CD4-positive, alpha-beta T cell treated with Interleukin-1 beta for 1 hour (primary cell): ENCODE results near the gene PRSS3.
"Not testable (repeated sequence)": the region's sequence is repeated elsewhere in the genome, so short reads cannot be mapped to it uniquely, and the experiment has no call there.

Source experiments
- DNase-seq, 2 donors: peaks; one replicate each; pipeline ENCODE4 v3.0.0-alpha.2; 2020 to 2022

Gene PRSS3

DNA sequence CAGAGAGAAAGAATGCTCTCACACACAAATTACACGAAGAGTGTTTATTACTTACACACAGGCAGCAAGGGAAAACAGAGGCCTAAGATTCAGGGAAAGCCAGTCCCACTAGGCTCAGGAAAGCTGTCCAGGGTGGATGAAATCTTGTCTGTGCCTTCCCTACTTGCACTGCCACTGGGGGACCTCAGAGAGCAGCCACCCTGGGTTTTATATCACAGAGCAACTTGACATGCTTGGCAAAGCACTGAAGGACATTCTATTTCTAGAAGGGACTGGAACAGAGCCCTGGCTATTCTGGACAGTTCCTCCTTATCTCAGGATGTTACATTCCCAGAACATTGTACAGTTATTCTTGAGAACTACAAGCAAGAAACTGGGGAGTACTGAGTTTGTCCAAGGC lies 7.5 kb upstream of the PRSS3 start:
- no peak for DNase-seq

DNA sequence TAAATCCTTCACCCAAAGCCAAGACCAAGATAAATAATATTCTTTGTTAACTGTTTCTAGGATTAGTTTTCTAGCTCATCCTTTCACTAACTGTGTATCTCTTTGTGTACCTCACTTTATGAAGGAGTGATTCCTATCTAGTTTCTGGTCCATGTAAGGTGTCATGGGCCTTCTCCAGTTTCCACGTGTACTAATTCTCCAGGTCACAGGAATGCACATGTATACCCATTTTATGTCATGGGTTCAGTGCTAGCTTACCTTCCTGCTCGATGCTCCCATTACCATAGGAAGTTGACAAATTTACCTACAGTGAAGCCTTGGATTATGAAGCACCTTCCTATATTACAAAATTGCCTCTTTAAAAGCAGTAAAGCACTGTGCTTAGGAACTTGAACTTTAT lies 5.9 kb upstream of the PRSS3 start:
- not testable (repeated sequence) for DNase-seq

DNA sequence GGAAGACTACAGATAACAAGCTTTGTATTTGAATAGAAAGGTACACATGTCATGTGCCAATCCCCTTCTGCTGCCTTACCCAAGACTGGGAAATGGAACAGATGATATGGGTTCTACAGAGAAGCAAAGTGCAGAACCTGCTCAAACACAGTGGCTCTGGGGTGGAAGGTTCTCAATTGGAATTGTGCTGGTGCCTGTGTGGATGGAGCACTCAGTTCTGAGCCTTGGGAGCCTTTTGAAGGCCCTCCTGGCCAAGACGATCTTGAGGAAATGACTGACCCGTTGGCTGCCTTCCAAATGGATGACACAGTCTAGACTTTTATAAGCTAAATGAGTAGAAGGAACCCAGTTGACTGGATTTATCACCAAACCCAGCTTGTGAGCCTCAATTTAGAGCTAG lies 4.2 kb upstream of the PRSS3 start:
- no peak for DNase-seq

DNA sequence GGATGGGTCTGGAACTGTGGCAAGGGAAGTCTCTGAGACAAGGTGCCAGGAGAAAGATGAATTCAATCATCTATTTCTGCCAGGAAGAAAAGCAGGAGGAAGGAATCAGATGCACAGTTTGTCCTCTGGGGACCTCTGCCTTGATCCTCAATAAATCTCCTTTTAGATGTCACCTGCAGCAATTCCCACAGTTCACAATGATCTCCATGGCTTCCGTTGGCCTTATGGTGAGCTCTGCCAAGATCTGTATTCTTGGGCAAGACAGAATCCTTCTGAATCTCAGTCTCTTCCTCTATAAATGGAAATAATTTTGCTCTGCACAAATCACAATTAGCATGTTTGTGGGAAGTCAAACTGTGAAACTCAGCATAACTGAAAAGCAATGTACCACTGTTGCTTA lies 1.9 kb upstream of the PRSS3 start:
- DNase-seq = not testable (repeated sequence)

DNA sequence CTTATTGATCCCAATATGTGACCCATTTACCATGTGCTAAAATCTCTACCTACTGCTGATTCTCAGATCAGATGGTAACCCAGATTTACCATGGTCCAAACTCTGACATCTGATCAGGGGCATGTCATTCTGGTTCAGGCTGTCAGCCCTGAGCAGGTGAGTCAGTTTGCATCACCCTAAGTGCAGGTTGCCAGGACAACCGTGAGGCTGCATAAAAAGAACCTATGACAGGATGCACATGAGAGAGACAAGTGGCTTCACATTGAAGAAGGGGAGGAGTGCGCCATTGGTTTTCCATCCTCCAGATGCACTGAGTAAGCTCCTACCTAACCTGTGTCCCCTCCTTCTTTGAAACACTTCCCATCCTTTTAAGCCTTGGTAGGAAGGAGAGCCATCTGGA lies 801 bp upstream of the PRSS3 start:
- DNase-seq = no peak

DNA sequence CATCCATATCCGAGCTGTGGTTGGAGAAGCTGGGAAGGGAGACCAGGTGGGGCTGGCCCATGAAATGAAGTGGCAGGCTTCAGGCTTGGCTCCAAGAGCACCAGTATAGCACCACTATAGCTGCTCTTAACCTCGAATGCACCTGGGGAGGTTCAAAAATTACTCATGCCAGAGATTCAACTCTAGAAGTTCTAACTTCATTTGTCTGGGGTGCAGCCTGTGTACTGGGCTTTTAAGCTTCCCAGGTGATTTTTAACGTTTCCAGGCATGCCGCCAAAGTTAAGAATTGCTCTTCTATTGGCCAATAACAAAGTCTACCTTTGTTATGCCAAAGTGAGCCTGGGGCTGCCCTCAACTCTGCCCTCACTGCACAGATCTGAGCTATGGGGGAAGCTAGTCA lies 458 bp downstream of the PRSS3 start:
- no peak for DNase-seq

DNA sequence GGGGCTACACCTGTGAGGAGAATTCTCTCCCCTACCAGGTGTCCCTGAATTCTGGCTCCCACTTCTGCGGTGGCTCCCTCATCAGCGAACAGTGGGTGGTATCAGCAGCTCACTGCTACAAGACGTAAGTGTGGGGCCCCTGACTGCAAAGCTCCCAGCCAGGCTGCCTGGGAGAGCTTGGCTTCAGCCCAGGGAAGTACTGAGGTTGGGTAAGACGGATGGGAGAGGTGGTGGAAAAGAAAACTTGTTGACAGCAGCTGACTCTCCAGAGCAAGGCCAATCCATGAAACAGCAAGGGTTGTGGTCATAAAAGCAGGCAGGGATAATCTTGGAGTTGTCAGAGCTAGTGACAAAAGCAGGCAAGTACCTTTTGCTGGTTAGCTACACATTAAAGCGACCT lies 1.3 kb downstream of the PRSS3 start:
- not testable (repeated sequence) for DNase-seq

GRCh38 chr9:33797837-33798236 lies 2.5 kb downstream of the PRSS3 start:
- no peak for DNase-seq

DNA sequence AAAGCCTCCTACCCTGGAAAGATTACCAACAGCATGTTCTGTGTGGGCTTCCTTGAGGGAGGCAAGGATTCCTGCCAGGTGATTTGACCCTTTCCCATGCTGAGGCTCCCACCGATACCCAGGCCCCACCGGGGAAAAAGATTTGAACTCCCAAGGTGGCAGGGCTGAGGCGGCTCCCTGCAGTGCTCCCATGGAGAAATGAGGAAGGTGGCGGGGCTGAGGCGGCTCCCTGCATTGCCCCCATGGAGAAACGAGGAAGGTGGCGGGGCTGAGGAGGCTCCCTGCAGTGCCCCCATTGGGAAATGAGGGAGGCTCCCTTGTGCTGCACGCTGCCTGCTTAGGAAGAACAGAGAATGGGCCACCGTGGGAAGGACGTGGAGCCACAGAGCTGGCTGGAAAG lies 3.2 kb downstream of the PRSS3 start:
- DNase-seq = no peak

GRCh38 chr9:33799928-33800704 lies 4.8 kb downstream of the PRSS3 start:
- DNase-seq = no peak

- DNase-seq = no peak
Measured at GRCh38 chr9:33800886-33801285, 5.5 kb downstream of the PRSS3 start.

GRCh38 chr9:33801943-33802500 lies 6.7 kb downstream of the PRSS3 start:
- not testable (repeated sequence) for DNase-seq

- DNase-seq = not testable (repeated sequence)
Measured at GRCh38 chr9:33804196-33804595, 8.8 kb downstream of the PRSS3 start.

GRCh38 chr9:33807156-33807555 lies 11.8 kb downstream of the PRSS3 start:
- DNase-seq = not testable (repeated sequence)

GRCh38 chr9:33808979-33809322 lies 13.6 kb downstream of the PRSS3 start:
- DNase-seq = not testable (repeated sequence)

GRCh38 chr9:33809506-33809905 lies 14.1 kb downstream of the PRSS3 start:
- DNase-seq = no peak

DNA sequence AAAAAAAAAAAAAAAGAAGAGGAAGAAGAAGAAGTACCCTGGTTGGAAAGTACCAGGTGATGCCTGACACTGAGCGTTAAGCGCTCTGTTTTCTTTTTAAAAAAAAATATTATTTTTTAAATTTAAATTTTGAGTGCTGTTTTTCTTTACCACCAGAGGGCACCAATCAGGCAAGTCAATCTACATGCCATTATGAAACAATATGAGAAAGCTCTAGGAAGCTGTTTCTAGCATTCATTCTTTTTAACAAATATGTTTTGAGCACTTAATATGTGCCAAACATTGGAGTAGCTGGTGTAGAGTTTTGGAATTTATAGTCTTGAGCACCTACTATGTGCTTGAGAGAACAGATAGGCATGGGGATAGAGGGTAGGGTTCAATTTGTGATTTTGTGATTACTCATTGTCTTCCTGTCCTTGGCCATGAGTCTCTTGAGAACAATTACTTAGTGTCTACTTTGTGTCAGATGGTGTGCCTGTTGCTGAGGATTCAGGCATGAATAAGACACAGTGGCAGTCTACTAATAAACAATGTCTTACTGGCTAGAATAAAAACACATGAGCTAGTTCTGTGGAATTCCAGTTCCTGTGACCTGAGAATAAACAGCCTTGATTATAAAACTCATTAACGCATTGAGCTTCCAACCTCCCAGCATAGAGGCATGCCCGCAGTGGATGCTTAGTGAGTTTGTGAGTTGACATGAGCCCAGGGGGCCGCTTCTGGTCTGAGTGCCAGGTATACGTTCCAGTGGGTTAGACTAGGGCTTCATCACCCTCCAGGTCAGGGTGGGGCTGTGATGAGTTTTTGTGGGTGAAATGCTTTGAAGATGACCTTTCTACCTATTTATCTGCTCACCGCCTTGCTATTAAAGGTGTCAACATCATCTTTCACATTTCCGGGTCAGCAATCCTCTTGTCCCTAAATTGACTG lies 18.6 kb downstream of the PRSS3 start:
- peak; percentile 37 to 68 for DNase-seq

DNA sequence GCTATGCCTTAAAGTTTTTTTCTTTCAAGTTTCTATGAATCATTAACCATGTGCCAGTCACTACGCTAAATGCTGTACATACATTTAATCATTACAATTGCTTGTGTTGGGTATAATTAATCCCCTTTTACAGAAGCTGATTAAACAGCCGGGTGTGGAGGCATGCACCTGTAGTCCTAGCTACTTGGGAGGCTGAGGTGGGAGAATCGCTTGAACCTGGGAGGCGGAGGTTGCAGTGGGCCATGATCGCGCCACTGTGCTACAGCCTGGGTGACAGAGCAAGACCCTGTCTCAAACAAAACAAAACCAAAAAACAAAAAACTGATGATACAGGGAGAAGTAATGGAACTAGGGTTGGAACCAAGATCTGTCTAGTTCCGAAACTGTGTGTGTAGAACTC lies 20.4 kb downstream of the PRSS3 start:
- DNase-seq = no peak

GRCh38 chr9:33816327-33817252 lies 21.2 kb downstream of the PRSS3 start, which contains the start of gene UBE2R2:
Gene UBE2R2 (plus strand): TSS chr9:33817160. CDS start chr9:33817758, 598 bp downstream.
- peak; percentile 93 to 95 for DNase-seq

GRCh38 chr9:33817327-33818166 lies 22.2 kb downstream of the PRSS3 start:
- peak; percentile 59 to 61 for DNase-seq

DNA sequence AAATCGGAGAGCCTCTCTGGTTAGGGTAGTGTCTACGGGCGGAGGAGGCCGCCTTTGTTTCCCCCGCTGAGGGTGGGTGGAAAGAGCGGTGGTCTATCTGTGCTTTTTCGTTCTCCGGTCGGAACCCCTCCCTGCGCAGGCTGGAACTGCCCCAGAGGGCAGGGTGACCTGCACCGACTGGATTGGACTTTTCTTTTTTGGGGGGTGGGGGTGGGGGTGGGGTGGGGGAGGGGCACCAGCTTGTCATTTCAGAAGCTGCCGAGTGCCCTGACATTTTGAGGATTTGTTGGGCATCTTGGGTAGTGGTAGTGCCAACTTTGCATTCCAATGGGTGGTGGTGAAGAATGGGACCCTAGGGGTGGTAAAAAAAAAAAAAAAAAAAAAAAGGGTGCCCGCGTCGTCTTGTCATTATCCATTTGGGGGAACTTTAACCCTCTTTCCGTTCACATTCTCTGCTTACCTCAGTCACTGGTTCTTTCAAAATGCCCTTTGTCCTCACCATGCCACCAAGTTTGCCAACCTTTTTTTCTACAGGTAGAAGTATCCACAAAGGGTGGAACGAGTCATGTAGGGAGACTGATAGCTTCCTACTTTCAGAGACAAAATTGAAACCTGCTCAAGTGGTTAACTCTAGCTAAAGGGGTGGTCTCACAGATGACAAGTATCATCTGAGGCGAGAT lies 22.9 kb downstream of the PRSS3 start:
- DNase-seq = peak in 1 of 2 donors; percentile 41
